BE2C (cell line): ENCODE data around the gene ECHDC3.
A peak's percentile ranks its signal among the peaks of the same experiment; 100 is the strongest.

Experiments used
- DNase-seq: peaks from one replicate; pipeline ENCODE4 v3.0.0-alpha.2; 2020
- H3K27me3 ChIP-seq: fragments of 250-450 bp; sonication (Bioruptor Pico); 2 replicates; pipeline ENCODE4 v1.5.1; 2020; ENCODE audit warnings: mild to moderate bottlenecking
- H3K36me3 ChIP-seq: fragments of 250-450 bp; sonication (Bioruptor Pico); 2 replicates; pipeline ENCODE4 v1.5.1; 2020; ENCODE audit warnings: mild to moderate bottlenecking
- H3K4me1 ChIP-seq: fragments of 250-450 bp; sonication (Bioruptor Pico); 2 replicates; pipeline ENCODE4 v1.5.1; 2020
- H3K4me3 ChIP-seq: 2 replicates; pipeline ENCODE4 v1.5.1; 2011; ENCODE audit warnings: low read depth, low read length
- H3K9me3 ChIP-seq: fragments of 250-450 bp; sonication (Bioruptor Pico); 2 replicates; pipeline ENCODE4 v1.5.1; 2020
- TF ChIP-seq, protein P1 (sequence below): IDR thresholded peaks from 2 replicates; pipeline ENCODE4 v1.5.1; 2012; ENCODE audit warnings: mild to moderate bottlenecking, low read depth, low read length

ECHDC3 gene

DNA sequence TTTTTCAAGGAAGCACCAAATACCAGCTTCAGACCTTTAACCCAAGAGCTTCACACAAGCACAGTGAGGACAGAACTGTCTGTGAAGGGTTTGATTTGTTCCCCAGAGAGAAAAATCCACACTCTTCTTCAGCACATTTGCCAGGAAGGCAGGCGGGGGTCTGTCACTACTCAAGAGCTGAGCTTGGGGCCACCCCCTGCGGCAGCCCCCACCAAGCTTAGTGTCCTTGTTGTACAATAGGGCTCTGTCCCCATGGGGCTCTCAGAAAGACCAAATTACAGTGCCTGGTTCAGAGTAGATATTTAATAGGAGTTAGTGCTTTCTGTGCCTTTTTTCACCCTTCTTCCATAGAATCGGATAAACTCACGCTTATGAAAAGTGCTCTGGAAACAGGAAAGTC is 12.4 kb downstream of the ECHDC3 start:
- no peaks in the 10 kb centered on the region for H3K9me3 ChIP-seq
- TF ChIP-seq, protein P1, sequence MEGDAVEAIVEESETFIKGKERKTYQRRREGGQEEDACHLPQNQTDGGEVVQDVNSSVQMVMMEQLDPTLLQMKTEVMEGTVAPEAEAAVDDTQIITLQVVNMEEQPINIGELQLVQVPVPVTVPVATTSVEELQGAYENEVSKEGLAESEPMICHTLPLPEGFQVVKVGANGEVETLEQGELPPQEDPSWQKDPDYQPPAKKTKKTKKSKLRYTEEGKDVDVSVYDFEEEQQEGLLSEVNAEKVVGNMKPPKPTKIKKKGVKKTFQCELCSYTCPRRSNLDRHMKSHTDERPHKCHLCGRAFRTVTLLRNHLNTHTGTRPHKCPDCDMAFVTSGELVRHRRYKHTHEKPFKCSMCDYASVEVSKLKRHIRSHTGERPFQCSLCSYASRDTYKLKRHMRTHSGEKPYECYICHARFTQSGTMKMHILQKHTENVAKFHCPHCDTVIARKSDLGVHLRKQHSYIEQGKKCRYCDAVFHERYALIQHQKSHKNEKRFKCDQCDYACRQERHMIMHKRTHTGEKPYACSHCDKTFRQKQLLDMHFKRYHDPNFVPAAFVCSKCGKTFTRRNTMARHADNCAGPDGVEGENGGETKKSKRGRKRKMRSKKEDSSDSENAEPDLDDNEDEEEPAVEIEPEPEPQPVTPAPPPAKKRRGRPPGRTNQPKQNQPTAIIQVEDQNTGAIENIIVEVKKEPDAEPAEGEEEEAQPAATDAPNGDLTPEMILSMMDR: no peak
- DNase-seq: no peak
- peaks cover 5% of the 10 kb centered on the region for H3K4me1 ChIP-seq
- H3K4me3 ChIP-seq: no peak overlapping the region
- H3K27me3 ChIP-seq: no peaks in the 10 kb centered on the region
- H3K36me3 ChIP-seq: no peaks in the 10 kb centered on the region

DNA sequence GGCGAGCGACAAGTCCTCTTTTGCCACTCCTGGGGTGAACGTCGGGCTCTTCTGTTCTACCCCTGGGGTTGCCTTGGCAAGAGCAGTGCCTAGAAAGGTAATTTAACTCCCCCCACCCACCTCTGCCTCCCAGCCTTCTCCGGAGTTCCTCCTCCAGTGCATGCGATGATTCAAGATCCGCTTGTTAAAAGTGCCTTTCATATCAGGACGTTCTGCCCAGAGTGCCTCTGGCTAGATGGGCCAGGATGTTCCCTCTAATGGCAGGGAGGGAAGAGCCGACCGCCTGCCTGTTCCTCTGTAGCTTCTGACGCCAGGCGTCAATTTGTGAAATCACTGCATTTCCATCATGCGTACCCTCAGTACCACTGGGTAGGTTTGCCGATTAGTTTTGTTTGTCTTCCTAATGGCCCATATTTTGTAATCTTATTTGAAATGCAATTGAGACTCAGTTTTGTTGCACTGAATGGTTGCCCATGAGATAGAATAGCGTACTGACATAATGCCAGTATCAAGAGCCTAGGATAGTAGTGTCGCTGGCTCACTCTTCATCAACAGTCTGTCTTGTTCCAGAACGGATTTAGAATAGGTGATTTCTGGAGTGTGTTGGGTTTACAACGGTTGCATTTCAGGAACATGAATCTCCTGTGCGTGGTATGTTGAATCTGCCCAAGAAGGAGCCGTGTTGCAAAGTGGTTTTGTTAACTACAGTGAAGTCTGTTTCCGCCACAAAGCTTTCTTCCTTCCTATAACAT is 13.5 kb downstream of the ECHDC3 start:
- H3K36me3 ChIP-seq: no peaks in the 10 kb centered on the region
- H3K27me3 ChIP-seq: no peaks in the 10 kb centered on the region
- peak; percentile 22 for DNase-seq
- TF ChIP-seq, protein P1: no peak
- peaks cover 5% of the 10 kb centered on the region for H3K4me1 ChIP-seq
- no peaks in the 10 kb centered on the region for H3K9me3 ChIP-seq
- no peak overlapping the region for H3K4me3 ChIP-seq

DNA sequence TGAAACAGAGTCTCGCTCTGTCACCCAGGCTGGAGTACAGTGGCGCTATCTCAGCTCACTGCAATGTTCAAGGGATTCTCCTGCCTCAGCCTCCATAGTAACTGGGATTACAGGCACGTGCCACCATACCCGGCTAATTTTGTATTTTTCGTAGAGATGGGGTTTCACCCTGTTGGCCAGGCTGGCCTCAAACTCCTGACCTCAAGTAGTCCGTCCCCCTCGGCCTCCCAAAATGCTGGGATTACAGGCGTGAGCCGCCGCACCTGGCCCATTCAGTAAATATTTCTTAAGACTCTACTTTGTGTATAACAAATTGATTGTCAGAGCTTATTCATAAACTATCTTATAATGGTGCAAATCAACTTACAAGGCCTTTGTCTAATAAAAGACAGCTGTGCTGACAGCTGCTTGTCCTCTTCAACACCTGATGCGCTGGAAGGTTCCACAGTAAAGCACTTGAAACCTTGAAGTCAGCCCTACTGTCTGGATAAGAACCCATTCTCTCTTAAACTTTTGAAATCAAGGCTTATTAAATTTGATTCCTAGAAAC is 14.7 kb downstream of the ECHDC3 start:
- no peaks in the 10 kb centered on the region for H3K27me3 ChIP-seq
- no peaks in the 10 kb centered on the region for H3K9me3 ChIP-seq
- DNase-seq: no peak
- no peak overlapping the region for H3K4me3 ChIP-seq
- TF ChIP-seq, protein P1: no peak
- H3K36me3 ChIP-seq: no peaks in the 10 kb centered on the region
- H3K4me1 ChIP-seq: peaks cover 5% of the 10 kb centered on the region

DNA sequence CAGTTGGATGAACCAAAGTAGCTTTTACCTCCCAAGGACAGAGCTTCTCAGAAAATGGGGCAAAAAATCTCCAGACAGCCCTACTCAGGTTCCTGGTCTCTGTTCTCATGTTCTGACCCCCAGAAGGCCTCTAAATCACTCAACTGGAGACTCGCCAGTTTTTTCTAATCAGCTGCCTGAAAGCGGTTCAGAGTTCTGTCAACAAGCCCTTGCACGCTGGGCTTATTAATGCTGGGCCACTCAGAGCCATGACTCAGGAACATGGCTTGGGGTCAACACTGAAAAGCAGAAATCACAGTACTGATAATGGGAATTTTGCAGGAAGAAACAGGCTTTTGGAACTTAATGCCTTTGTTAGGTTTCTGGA is 15.3 kb downstream of the ECHDC3 start:
- Histone ChIP-seq H3K4me1 (peaks cover 5% of the 10 kb centered on the region), H3K27me3 (no peaks in the 10 kb centered on the region), H3K36me3 (no peaks in the 10 kb centered on the region), H3K4me3 (no peak overlapping the region), H3K9me3 (no peaks in the 10 kb centered on the region)
- peak; percentile 64 for DNase-seq
- TF ChIP-seq, protein P1: no peak

DNA sequence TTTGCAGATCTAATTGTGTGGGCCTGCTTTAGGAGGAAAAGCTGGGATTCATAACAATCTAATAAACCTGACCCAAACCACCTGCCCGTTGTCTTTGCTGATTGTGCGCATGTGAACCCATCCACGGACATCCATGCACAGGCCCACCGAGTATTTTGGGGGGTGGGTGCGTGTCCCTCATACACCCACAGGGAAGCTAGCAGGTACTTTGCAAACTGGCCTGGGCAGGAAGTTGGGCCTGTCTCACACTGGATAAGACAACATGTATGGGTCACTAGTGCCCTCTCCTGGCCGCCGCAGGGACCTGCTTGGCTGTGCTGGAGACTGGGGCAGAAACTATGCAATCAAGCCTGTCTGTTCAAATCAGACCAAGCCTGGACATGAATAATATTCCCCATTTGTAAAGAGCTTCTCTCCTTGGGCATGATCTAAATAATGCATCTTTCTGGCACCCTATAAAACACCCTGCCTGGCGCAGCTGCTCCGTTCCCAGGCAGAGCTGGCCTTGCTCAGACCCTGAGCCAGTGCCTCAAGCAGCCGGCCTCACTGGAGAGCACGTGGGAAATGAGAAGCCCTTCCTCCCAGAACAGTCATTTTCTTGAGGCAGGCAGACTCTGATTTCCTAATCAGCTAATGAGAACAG is 15.8 kb downstream of the ECHDC3 start:
- no peak overlapping the region for H3K4me3 ChIP-seq

More for the DNA sequence above, 15.8 kb downstream of the ECHDC3 start:
- Histone ChIP-seq H3K27me3 (no peaks in the 10 kb centered on the region), H3K36me3 (no peaks in the 10 kb centered on the region), H3K4me1 (peaks cover 5% of the 10 kb centered on the region), H3K9me3 (no peaks in the 10 kb centered on the region)
- DNase-seq: peak; percentile 84
- TF ChIP-seq, protein P1: peak; percentile 91
